ENCODE data around the gene LCE1A. TPM values are rescaled to one million over a fixed set of nuclear protein-coding genes. Genes with fewer than 3 reads are reported as not detected.

The LCE1A gene
- polyA plus RNA-seq, 1 donor from 2014 or later: not detected

- Histone ChIP-seq H3F3A (ENCODE audit: insufficient read depth, low read length, poor library complexity, severe bottlenecking) (no peaks in the 10 kb centered on the region), H3K27me3 (ENCODE audit: insufficient read depth, low read depth, low read length) (no peaks in the 10 kb centered on the region), H3K9me2 (ENCODE audit: insufficient read depth, low read length) (no peaks in the 10 kb centered on the region), H3K4me2 (ENCODE audit: low read length) (no peak within 1 kb of the TSS), H3K27ac (ENCODE audit: low read length) (no peak within 1 kb of the TSS), H3K36me3 (ENCODE audit: insufficient read depth, low read length) (no peaks in the 10 kb centered on the region), H4K20me1 (ENCODE audit: insufficient read depth) (no peaks in the 10 kb centered on the region), H3K9ac (ENCODE audit: low read length) (no peak within 1 kb of the TSS), H3K4me3 (ENCODE audit: low read length) (no peak within 1 kb of the TSS), H3K79me2 (replicated peaks; ENCODE audit: insufficient read depth, low read length) (no peaks in the 10 kb centered on the region), H3K9me3 (ENCODE audit: low read length) (peaks cover under 1% of the 10 kb centered on the region), H2AFZ (ENCODE audit: low read depth, low read length) (no peak within 1 kb of the TSS)
- TF ChIP-seq MXI1 (conservative IDR thresholded peaks at IDR 0.05; ENCODE audit: poor library complexity, severe bottlenecking) (no peak), SMC3 (conservative IDR thresholded peaks at IDR 0.05; ENCODE audit: poor library complexity) (no peak), EP300 (conservative IDR thresholded peaks at IDR 0.05; ENCODE audit: poor library complexity, severe bottlenecking) (no peak), POLR2AphosphoS5 (IDR thresholded peaks at IDR 0.05) (no peak), TAF1 (IDR thresholded peaks at IDR 0.05; ENCODE audit: low read depth) (no peak), RAD21 (conservative IDR thresholded peaks at IDR 0.05) (no peak), CTCF (IDR thresholded peaks at IDR 0.05; ENCODE audit: poor library complexity, severe bottlenecking) (no peak), EZH2 (IDR thresholded peaks at IDR 0.05; ENCODE audit: borderline replicate concordance, insufficient read depth, low read length, poor library complexity, severe bottlenecking) (no peak)
- TF ChIP-seq, protein P1, sequence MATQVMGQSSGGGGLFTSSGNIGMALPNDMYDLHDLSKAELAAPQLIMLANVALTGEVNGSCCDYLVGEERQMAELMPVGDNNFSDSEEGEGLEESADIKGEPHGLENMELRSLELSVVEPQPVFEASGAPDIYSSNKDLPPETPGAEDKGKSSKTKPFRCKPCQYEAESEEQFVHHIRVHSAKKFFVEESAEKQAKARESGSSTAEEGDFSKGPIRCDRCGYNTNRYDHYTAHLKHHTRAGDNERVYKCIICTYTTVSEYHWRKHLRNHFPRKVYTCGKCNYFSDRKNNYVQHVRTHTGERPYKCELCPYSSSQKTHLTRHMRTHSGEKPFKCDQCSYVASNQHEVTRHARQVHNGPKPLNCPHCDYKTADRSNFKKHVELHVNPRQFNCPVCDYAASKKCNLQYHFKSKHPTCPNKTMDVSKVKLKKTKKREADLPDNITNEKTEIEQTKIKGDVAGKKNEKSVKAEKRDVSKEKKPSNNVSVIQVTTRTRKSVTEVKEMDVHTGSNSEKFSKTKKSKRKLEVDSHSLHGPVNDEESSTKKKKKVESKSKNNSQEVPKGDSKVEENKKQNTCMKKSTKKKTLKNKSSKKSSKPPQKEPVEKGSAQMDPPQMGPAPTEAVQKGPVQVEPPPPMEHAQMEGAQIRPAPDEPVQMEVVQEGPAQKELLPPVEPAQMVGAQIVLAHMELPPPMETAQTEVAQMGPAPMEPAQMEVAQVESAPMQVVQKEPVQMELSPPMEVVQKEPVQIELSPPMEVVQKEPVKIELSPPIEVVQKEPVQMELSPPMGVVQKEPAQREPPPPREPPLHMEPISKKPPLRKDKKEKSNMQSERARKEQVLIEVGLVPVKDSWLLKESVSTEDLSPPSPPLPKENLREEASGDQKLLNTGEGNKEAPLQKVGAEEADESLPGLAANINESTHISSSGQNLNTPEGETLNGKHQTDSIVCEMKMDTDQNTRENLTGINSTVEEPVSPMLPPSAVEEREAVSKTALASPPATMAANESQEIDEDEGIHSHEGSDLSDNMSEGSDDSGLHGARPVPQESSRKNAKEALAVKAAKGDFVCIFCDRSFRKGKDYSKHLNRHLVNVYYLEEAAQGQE (IDR thresholded peaks at IDR 0.05; ENCODE audit: borderline replicate concordance): no peak
Measured at GRCh38 chr1:152806576-152806975, 20.7 kb upstream of the LCE1A start, which contains the start of gene LCE1C. Gene LCE1C (minus strand): TSS chr1:152806651. CDS start chr1:152805478, 1,173 bp downstream.

GRCh38 chr1:152811050-152811449 is 16.2 kb upstream of the LCE1A start:
- H3K9me3 ChIP-seq (ENCODE audit: low read length): no peaks in the 10 kb centered on the region
- no peak overlapping the region for H3K4me3 ChIP-seq (ENCODE audit: low read length)
- no peak overlapping the region for H3K27ac ChIP-seq (ENCODE audit: low read length)
- H3K79me2 ChIP-seq (replicated peaks; ENCODE audit: insufficient read depth, low read length): no peaks in the 10 kb centered on the region
- H4K20me1 ChIP-seq (ENCODE audit: insufficient read depth): no peaks in the 10 kb centered on the region
- H3K4me2 ChIP-seq (ENCODE audit: low read length): no peak overlapping the region
- H3K36me3 ChIP-seq (ENCODE audit: insufficient read depth, low read length): no peaks in the 10 kb centered on the region
- H3K27me3 ChIP-seq (ENCODE audit: insufficient read depth, low read depth, low read length): no peaks in the 10 kb centered on the region
- TF ChIP-seq, protein P1 (IDR thresholded peaks at IDR 0.05; ENCODE audit: borderline replicate concordance): no peak
- no peak for TF ChIP-seq MXI1 (conservative IDR thresholded peaks at IDR 0.05; ENCODE audit: poor library complexity, severe bottlenecking)
- no peak overlapping the region for H2AFZ ChIP-seq (ENCODE audit: low read depth, low read length)
- H3K9ac ChIP-seq (ENCODE audit: low read length): no peak overlapping the region
- no peaks in the 10 kb centered on the region for H3F3A ChIP-seq (ENCODE audit: insufficient read depth, low read length, poor library complexity, severe bottlenecking)
- H3K9me2 ChIP-seq (ENCODE audit: insufficient read depth, low read length): no peaks in the 10 kb centered on the region
